Parathyroid adenoma (tissue), 2 donors: ENCODE data around the gene EPHB1.

ENCODE experiments used
- H2AFZ ChIP-seq: fragments of 300-600 bp; sonication (generic); one replicate; pipeline ENCODE4 v1.7.0; 2017; ENCODE audit warnings: antibody characterized with exemption, mild to moderate bottlenecking
- H3K27ac ChIP-seq: fragments of 300-600 bp; sonication (generic); one replicate; pipeline ENCODE4 v1.7.0; 2017
- H3K27me3 ChIP-seq: fragments of 300-600 bp; sonication (generic); one replicate; pipeline ENCODE4 v1.7.0; 2017; ENCODE audit warnings: low read length; ENCODE audit not compliant: control insufficient read depth, insufficient read depth
- H3K36me3 ChIP-seq: fragments of 300-600 bp; sonication (generic); one replicate; pipeline ENCODE4 v1.7.0; 2017; ENCODE audit warnings: low read length; ENCODE audit not compliant: control insufficient read depth, insufficient read depth
- H3K4me1 ChIP-seq: fragments of 300-600 bp; sonication (generic); one replicate; pipeline ENCODE4 v1.7.0; 2017; ENCODE audit warnings: control low read depth
- H3K4me2 ChIP-seq: fragments of 300-600 bp; sonication (generic); one replicate; pipeline ENCODE4 v1.7.0; 2017; ENCODE audit warnings: low read length
- H3K4me3 ChIP-seq: fragments of 300-600 bp; sonication (generic); one replicate; pipeline ENCODE4 v1.7.0; 2017; ENCODE audit warnings: low read depth, low read length
- H3K79me2 ChIP-seq: fragments of 300-600 bp; sonication (generic); one replicate; pipeline ENCODE4 v1.7.0; 2017; ENCODE audit warnings: control low read depth
- H3K9ac ChIP-seq: fragments of 300-600 bp; sonication (generic); one replicate; pipeline ENCODE4 v1.7.0; 2017; ENCODE audit warnings: mild to moderate bottlenecking
- H3K9me3 ChIP-seq: fragments of 300-600 bp; sonication (generic); one replicate; pipeline ENCODE4 v1.7.0; 2017; ENCODE audit warnings: low read length; ENCODE audit not compliant: control insufficient read depth
- TF ChIP-seq, protein P1 (sequence below): fragments of 300-600 bp; sonication (generic); IDR thresholded peaks from one replicate; pipeline ENCODE4 v1.7.0; 2017; ENCODE audit warnings: antibody characterized with exemption, mild to moderate bottlenecking
- donor health status: primary hyperparathyroidism.

EPHB1 gene

DNA sequence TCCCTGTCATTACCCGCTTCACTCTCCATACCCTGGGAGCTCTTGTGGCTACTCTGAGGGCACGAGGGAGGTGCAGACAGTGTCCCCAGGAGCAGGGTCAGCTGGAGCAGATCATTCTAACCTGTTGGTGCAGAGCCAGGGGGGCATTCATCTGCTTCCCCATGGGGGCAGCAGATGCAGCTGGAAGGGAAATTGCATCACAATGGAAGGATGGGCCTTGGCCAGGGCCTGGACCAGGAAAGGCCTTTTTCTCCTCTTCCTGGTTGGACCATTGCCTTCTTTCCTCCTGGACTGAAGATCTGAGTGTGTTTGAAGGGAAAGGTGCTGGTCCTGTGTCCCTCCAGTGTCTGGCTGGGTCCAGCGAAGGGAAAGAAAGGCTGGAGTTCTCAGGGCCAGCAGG lies 55.7 kb downstream of the EPHB1 start:
- Histone ChIP-seq H3K9ac (no peak overlapping the region), H3K4me2 (no peak overlapping the region), H3K36me3 (no peaks in the 10 kb centered on the region), H3K4me3 (no peak overlapping the region), H3K4me1 (no peaks in the 10 kb centered on the region), H3K27me3 (no peaks in the 10 kb centered on the region), H2AFZ (no peak overlapping the region), H3K27ac (no peak overlapping the region), H3K9me3 (no peaks in the 10 kb centered on the region), H3K79me2 (no peaks in the 10 kb centered on the region)
- TF ChIP-seq, protein P1, sequence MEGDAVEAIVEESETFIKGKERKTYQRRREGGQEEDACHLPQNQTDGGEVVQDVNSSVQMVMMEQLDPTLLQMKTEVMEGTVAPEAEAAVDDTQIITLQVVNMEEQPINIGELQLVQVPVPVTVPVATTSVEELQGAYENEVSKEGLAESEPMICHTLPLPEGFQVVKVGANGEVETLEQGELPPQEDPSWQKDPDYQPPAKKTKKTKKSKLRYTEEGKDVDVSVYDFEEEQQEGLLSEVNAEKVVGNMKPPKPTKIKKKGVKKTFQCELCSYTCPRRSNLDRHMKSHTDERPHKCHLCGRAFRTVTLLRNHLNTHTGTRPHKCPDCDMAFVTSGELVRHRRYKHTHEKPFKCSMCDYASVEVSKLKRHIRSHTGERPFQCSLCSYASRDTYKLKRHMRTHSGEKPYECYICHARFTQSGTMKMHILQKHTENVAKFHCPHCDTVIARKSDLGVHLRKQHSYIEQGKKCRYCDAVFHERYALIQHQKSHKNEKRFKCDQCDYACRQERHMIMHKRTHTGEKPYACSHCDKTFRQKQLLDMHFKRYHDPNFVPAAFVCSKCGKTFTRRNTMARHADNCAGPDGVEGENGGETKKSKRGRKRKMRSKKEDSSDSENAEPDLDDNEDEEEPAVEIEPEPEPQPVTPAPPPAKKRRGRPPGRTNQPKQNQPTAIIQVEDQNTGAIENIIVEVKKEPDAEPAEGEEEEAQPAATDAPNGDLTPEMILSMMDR: no peak

DNA sequence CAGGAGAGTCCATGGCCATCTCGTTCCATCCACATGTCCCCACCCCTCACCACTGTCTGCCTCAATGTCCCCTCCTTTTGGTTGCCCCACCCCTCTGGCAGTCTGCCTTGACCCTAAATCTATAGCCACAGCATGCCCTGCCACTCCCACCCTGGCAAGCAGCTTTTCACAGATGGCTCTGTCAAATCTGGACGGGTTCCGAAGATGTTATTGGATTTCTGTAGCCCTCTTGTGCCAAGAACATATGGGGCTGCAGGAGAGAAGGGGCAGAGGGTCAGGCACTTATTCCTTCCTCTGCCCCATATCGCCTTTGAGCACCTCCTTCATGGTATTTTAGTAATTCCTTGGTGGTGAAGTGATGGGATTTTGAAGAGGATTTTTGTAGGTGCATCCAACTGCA lies 57.1 kb downstream of the EPHB1 start:
- Histone ChIP-seq H3K79me2 (no peaks in the 10 kb centered on the region), H3K36me3 (no peaks in the 10 kb centered on the region), H3K4me1 (no peaks in the 10 kb centered on the region), H3K27me3 (no peaks in the 10 kb centered on the region), H3K4me2 (no peak overlapping the region), H3K9ac (no peak overlapping the region), H3K27ac (no peak overlapping the region), H3K4me3 (no peak overlapping the region), H3K9me3 (no peaks in the 10 kb centered on the region), H2AFZ (no peak overlapping the region)
- TF ChIP-seq, protein P1: no peak

DNA sequence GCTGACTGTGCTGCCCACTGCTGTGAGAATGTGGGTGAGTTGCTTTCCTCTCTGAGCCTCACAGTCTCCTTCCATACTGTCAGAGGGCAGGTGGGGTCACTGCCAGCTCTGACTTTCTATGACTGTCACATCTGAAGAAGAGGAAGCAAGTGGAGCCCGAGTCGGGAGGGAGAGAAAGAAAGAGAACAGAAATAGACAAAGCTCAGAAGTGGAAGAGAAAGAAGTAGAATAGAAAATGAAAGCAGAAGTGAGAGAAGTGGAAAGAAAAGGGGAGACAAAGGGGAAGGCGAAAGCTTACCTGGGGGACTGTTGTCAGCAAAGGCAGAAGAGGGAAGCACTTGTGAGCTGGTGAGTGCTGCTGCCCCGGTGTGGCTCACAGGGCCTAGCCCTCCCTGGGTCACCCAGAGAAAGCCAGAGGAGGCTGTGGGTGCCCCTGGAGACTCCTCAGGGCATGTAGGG lies 57.9 kb downstream of the EPHB1 start:
- H3K79me2 ChIP-seq: no peaks in the 10 kb centered on the region
- H3K9ac ChIP-seq: no peak overlapping the region
- no peaks in the 10 kb centered on the region for H3K4me1 ChIP-seq
- TF ChIP-seq, protein P1: no peak
- H2AFZ ChIP-seq: no peak overlapping the region
- H3K27ac ChIP-seq: no peak overlapping the region
- no peak overlapping the region for H3K4me3 ChIP-seq
- H3K4me2 ChIP-seq: no peak overlapping the region
- no peaks in the 10 kb centered on the region for H3K36me3 ChIP-seq
- no peaks in the 10 kb centered on the region for H3K9me3 ChIP-seq
- no peaks in the 10 kb centered on the region for H3K27me3 ChIP-seq

DNA sequence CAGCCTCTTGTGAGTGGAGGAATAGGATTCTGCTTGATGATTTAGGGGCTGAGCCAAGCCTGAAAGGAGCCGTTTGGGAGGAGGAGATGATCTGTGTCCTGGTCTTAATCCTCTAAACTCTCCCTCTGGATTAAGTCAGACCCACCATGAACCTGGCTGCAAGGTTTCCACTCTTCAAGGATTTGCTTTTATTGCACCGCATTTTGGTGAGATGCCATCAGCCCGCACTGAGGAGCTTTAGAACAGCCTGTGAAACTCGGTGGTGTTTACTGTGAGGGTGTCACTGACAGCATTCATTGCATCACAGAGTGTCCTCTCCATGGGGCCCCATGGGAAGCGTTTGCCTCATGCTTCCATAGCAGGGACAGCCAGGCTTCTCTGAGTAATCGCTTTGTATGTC lies 59.2 kb downstream of the EPHB1 start:
- Histone ChIP-seq H3K79me2 (no peaks in the 10 kb centered on the region), H3K4me1 (no peaks in the 10 kb centered on the region), H3K4me2 (no peak overlapping the region), H3K36me3 (no peaks in the 10 kb centered on the region), H3K9me3 (no peaks in the 10 kb centered on the region), H3K27ac (no peak overlapping the region), H3K4me3 (no peak overlapping the region), H3K9ac (no peak overlapping the region), H2AFZ (no peak overlapping the region), H3K27me3 (no peaks in the 10 kb centered on the region)
- TF ChIP-seq, protein P1: no peak

DNA sequence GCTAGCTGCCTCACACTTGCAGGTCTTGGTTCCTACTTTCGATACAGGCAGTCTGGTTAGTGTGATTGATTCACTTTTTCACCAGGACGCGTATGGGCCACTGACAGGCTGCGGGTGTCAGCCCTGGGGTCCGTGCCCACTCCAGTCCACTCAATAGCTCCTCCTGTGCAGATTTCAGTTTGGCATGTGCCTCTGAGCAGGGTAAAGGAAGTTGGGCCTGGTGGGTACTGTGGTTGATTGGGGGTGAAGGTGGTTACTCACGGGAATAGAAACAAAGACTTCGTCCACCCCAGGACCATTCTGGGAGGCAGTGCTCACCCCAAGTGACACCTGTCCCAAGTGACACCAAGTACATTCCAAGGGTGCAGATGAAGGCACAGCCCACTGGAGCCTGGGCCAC lies 62.3 kb downstream of the EPHB1 start:
- Histone ChIP-seq H3K4me2 (no peak overlapping the region), H3K9ac (no peak overlapping the region), H3K79me2 (no peaks in the 10 kb centered on the region), H2AFZ (no peak overlapping the region), H3K4me1 (no peaks in the 10 kb centered on the region), H3K27ac (no peak overlapping the region), H3K36me3 (no peaks in the 10 kb centered on the region), H3K27me3 (no peaks in the 10 kb centered on the region), H3K9me3 (no peaks in the 10 kb centered on the region), H3K4me3 (no peak overlapping the region)
- TF ChIP-seq, protein P1: no peak
